Gastroesophageal sphincter (tissue), 2 donors: ENCODE data around the gene PRR35.

Experiments used
- POLR2A ChIP-seq, 2 donors: fragments of 450-650 bp; IDR thresholded peaks; one replicate each; pipeline ENCODE4 v1.6.1; 2017; ENCODE audit warnings: antibody characterized with exemption in 2 of 2, mild to moderate bottlenecking in 2 of 2, moderate library complexity in 1 of 2
- POLR2AphosphoS5 ChIP-seq: sonication (generic); formaldehyde crosslinking; IDR thresholded peaks from one replicate; pipeline ENCODE4 v1.6.1; 2017; ENCODE audit warnings: antibody characterized with exemption

- TF ChIP-seq POLR2AphosphoS5 (no peak), POLR2A (IDR thresholded peaks at IDR 0.05) (no peak)
Measured at GRCh38 chr16:530111-530817, 29.9 kb upstream of the PRR35 start.
